Dendritic cell treated with granulocyte-macrophage colony-stimulating factor and Interleukin-4, amounts not matched to agents 40 ng/mL and 50 ng/mL, for 4 days (primary cell): ENCODE results near the gene TRIM66.

Experiments
- H3K27ac Mint-ChIP-seq: one replicate; pipeline ENCODE4 v1.8.0; 2022; ENCODE audit warnings: mild to moderate bottlenecking, mixed read lengths
- H3K27me3 Mint-ChIP-seq: one replicate; pipeline ENCODE4 v1.8.0; 2022; ENCODE audit warnings: mild to moderate bottlenecking, mixed read lengths
- H3K36me3 Mint-ChIP-seq: one replicate; pipeline ENCODE4 v1.8.0; 2022; ENCODE audit warnings: low read depth, mixed read lengths
- H3K4me1 Mint-ChIP-seq: one replicate; pipeline ENCODE4 v1.8.0; 2022; ENCODE audit warnings: low read depth, mixed read lengths
- H3K4me3 Mint-ChIP-seq: one replicate; pipeline ENCODE4 v1.8.0; 2022; ENCODE audit warnings: mild to moderate bottlenecking, moderate library complexity, mixed read lengths
- H3K9me3 Mint-ChIP-seq: one replicate; pipeline ENCODE4 v1.8.0; 2022; ENCODE audit warnings: mixed read lengths
- intact Hi-C: fragments of 100-400 bp; cut with micrococcal nuclease; formaldehyde crosslinking; loops from one replicate; pipeline ENCODE4 v1.15.0; 2022

The TRIM66 gene

GRCh38 chr11:8690374-8691342 lies 8.2 kb upstream of the TRIM66 start:
- intact Hi-C loops: no loop called here

GRCh38 chr11:8689726-8690255 lies 7.3 kb upstream of the TRIM66 start:
- peaks cover 33% of the 10 kb centered on the region for H3K4me1 Mint-ChIP-seq
- no peaks in the 10 kb centered on the region for H3K9me3 Mint-ChIP-seq
- no peaks in the 10 kb centered on the region for H3K27me3 Mint-ChIP-seq
- peak overlapping the region; percentile 93 for H3K4me3 Mint-ChIP-seq
- peak overlapping the region; percentile 35 for H3K27ac Mint-ChIP-seq
- intact Hi-C loops: loop anchor here (2.0 kb wide), 3 partner anchors 15 to 275 kb away; partner anchors contain the start of gene TMEM9B
- peaks cover 63% of the 10 kb centered on the region for H3K36me3 Mint-ChIP-seq

More at GRCh38 chr11:8690374-8691342, 8.2 kb upstream of the TRIM66 start:
- no peaks in the 10 kb centered on the region for H3K9me3 Mint-ChIP-seq
- H3K4me3 Mint-ChIP-seq: no peak overlapping the region
- peaks cover 54% of the 10 kb centered on the region for H3K36me3 Mint-ChIP-seq
- peak overlapping the region; percentile 35 for H3K27ac Mint-ChIP-seq
- H3K4me1 Mint-ChIP-seq: peaks cover 25% of the 10 kb centered on the region
- no peaks in the 10 kb centered on the region for H3K27me3 Mint-ChIP-seq

GRCh38 chr11:8688414-8689362 lies 6.2 kb upstream of the TRIM66 start:
- peaks cover 65% of the 10 kb centered on the region for H3K36me3 Mint-ChIP-seq

GRCh38 chr11:8686325-8686724 lies 3.9 kb upstream of the TRIM66 start:
- H3K36me3 Mint-ChIP-seq: peaks cover 67% of the 10 kb centered on the region
- H3K9me3 Mint-ChIP-seq: no peaks in the 10 kb centered on the region
- no peaks in the 10 kb centered on the region for H3K27me3 Mint-ChIP-seq
- intact Hi-C loops: no loop called here
- H3K4me3 Mint-ChIP-seq: no peak overlapping the region
- peaks cover 52% of the 10 kb centered on the region for H3K4me1 Mint-ChIP-seq
- no peak overlapping the region for H3K27ac Mint-ChIP-seq

More at GRCh38 chr11:8688414-8689362, 6.2 kb upstream of the TRIM66 start:
- Mint-ChIP-seq H3K27me3 (no peaks in the 10 kb centered on the region), H3K4me1 (peaks cover 39% of the 10 kb centered on the region), H3K27ac (peak overlapping the region; percentile 87), H3K4me3 (peak overlapping the region; percentile 93), H3K9me3 (no peaks in the 10 kb centered on the region)
- intact Hi-C loops: loop anchor here (2.0 kb wide), 3 partner anchors 16 to 276 kb away; partner anchors contain the start of gene TMEM9B

- H3K27ac Mint-ChIP-seq: no peak overlapping the region
- H3K9me3 Mint-ChIP-seq: no peaks in the 10 kb centered on the region
- intact Hi-C loops: no loop called here
- H3K27me3 Mint-ChIP-seq: no peaks in the 10 kb centered on the region
- no peak overlapping the region for H3K4me3 Mint-ChIP-seq
- peaks cover 69% of the 10 kb centered on the region for H3K36me3 Mint-ChIP-seq
- H3K4me1 Mint-ChIP-seq: peaks cover 56% of the 10 kb centered on the region
Observed at GRCh38 chr11:8685820-8686219, 3.4 kb upstream of the TRIM66 start.

GRCh38 chr11:8685306-8685705 lies 2.8 kb upstream of the TRIM66 start:
- Mint-ChIP-seq H3K27me3 (no peaks in the 10 kb centered on the region), H3K4me3 (no peak overlapping the region), H3K27ac (no peak overlapping the region), H3K36me3 (peaks cover 74% of the 10 kb centered on the region), H3K4me1 (peaks cover 60% of the 10 kb centered on the region), H3K9me3 (no peaks in the 10 kb centered on the region)
- intact Hi-C loops: no loop called here

- Mint-ChIP-seq H3K27ac (no peak overlapping the region), H3K36me3 (peaks cover 79% of the 10 kb centered on the region), H3K4me3 (peak overlapping the region; percentile 86), H3K4me1 (peaks cover 54% of the 10 kb centered on the region), H3K9me3 (no peaks in the 10 kb centered on the region), H3K27me3 (no peaks in the 10 kb centered on the region)
- intact Hi-C loops: no loop called here
Observed at GRCh38 chr11:8684600-8685290, 2.3 kb upstream of the TRIM66 start.

- Mint-ChIP-seq H3K4me3 (peak overlapping the region; percentile 86), H3K4me1 (peaks cover 43% of the 10 kb centered on the region), H3K9me3 (no peaks in the 10 kb centered on the region), H3K27me3 (no peaks in the 10 kb centered on the region), H3K27ac (peak overlapping the region; percentile 97), H3K36me3 (peaks cover 84% of the 10 kb centered on the region)
- intact Hi-C loops: no loop called here
Observed at GRCh38 chr11:8683115-8683807, 796 bp upstream of the TRIM66 start.

- H3K27ac Mint-ChIP-seq: peak overlapping the region; percentile 97
- peak overlapping the region; percentile 86 for H3K4me3 Mint-ChIP-seq
- H3K4me1 Mint-ChIP-seq: peaks cover 36% of the 10 kb centered on the region
- H3K27me3 Mint-ChIP-seq: no peaks in the 10 kb centered on the region
- no peaks in the 10 kb centered on the region for H3K9me3 Mint-ChIP-seq
- H3K36me3 Mint-ChIP-seq: peaks cover 70% of the 10 kb centered on the region
- intact Hi-C loops: no loop called here
Observed at GRCh38 chr11:8681837-8682302, 595 bp downstream of the TRIM66 start.

- no peaks in the 10 kb centered on the region for H3K9me3 Mint-ChIP-seq
- no peak overlapping the region for H3K4me3 Mint-ChIP-seq
- H3K27ac Mint-ChIP-seq: no peak overlapping the region
- H3K4me1 Mint-ChIP-seq: peaks cover 24% of the 10 kb centered on the region
- intact Hi-C loops: no loop called here
- H3K27me3 Mint-ChIP-seq: no peaks in the 10 kb centered on the region
- H3K36me3 Mint-ChIP-seq: peaks cover 42% of the 10 kb centered on the region
Observed at GRCh38 chr11:8679006-8679405, 3.5 kb downstream of the TRIM66 start.

- no peaks in the 10 kb centered on the region for H3K27me3 Mint-ChIP-seq
- H3K36me3 Mint-ChIP-seq: peaks cover 27% of the 10 kb centered on the region
- peaks cover 9% of the 10 kb centered on the region for H3K4me1 Mint-ChIP-seq
- H3K27ac Mint-ChIP-seq: no peak overlapping the region
- intact Hi-C loops: no loop called here
- H3K9me3 Mint-ChIP-seq: no peaks in the 10 kb centered on the region
- H3K4me3 Mint-ChIP-seq: no peak overlapping the region
Observed at GRCh38 chr11:8676458-8676857, 6.0 kb downstream of the TRIM66 start.

GRCh38 chr11:8674859-8675258 lies 7.6 kb downstream of the TRIM66 start:
- Mint-ChIP-seq H3K4me1 (no peaks in the 10 kb centered on the region), H3K36me3 (peaks cover 24% of the 10 kb centered on the region), H3K27me3 (no peaks in the 10 kb centered on the region), H3K9me3 (no peaks in the 10 kb centered on the region), H3K27ac (no peak overlapping the region), H3K4me3 (no peak overlapping the region)
- intact Hi-C loops: no loop called here
